Measurements from ENCODE around the gene MLXIP.

Gene MLXIP

GRCh38 chr12:122127839-122128238 is 49.3 kb downstream of the MLXIP start:
- Histone ChIP-seq H4K20me1 (ENCODE audit: low read depth, low read length) (no peaks in the 10 kb centered on the region), H3K4me2 (ENCODE audit: low read depth, low read length, poor library complexity, severe bottlenecking) (no peak overlapping the region), H3K4me3 (ENCODE audit: insufficient read depth, low read length, poor library complexity, severe bottlenecking) (no peak overlapping the region), H3F3A (ENCODE audit: insufficient read depth) (no peaks in the 10 kb centered on the region), H3K9me3 (ENCODE audit: insufficient read depth, low read length) (no peaks in the 10 kb centered on the region), H3K9me2 (replicated peaks; ENCODE audit: insufficient read depth, low read length) (no peaks in the 10 kb centered on the region), H3K79me2 (ENCODE audit: insufficient read depth, low read length) (peaks cover 29% of the 10 kb centered on the region; the same call in 1 of the 2 replicates), H3K27ac (ENCODE audit: low read depth, low read length) (no peak overlapping the region), H3K27me3 (ENCODE audit: low read length) (no peaks in the 10 kb centered on the region), H3K36me3 (ENCODE audit: low read length) (no peaks in the 10 kb centered on the region), H2AFZ (ENCODE audit: low read depth, low read length, severe bottlenecking) (no peak overlapping the region), H3K9ac (ENCODE audit: low read length) (no peak overlapping the region)
- TF ChIP-seq CTCF (IDR thresholded peaks at IDR 0.05; ENCODE audit: insufficient read depth, low read length, poor library complexity, severe bottlenecking), result no peak
- TF ChIP-seq EZH2phosphoT487 (conservative IDR thresholded peaks at IDR 0.05; ENCODE audit: low read length), result no peak

GRCh38 chr12:122128481-122128880 is 49.9 kb downstream of the MLXIP start:
- H3K9me2 ChIP-seq (replicated peaks; ENCODE audit: insufficient read depth, low read length), result no peaks in the 10 kb centered on the region
- TF ChIP-seq CTCF (IDR thresholded peaks at IDR 0.05; ENCODE audit: insufficient read depth, low read length, poor library complexity, severe bottlenecking), result no peak
- TF ChIP-seq EZH2phosphoT487 (conservative IDR thresholded peaks at IDR 0.05; ENCODE audit: low read length), result no peak
- H3K79me2 ChIP-seq (ENCODE audit: insufficient read depth, low read length), result peaks cover 24% of the 10 kb centered on the region; the same call in 1 of the 2 replicates
- H3K4me2 ChIP-seq (ENCODE audit: low read depth, low read length, poor library complexity, severe bottlenecking), result no peak overlapping the region
- H3K4me3 ChIP-seq (ENCODE audit: insufficient read depth, low read length, poor library complexity, severe bottlenecking), result no peak overlapping the region
- no peaks in the 10 kb centered on the region for H3K9me3 ChIP-seq (ENCODE audit: insufficient read depth, low read length)
- no peaks in the 10 kb centered on the region for H3K27me3 ChIP-seq (ENCODE audit: low read length)
- no peak overlapping the region for H2AFZ ChIP-seq (ENCODE audit: low read depth, low read length, severe bottlenecking)
- no peaks in the 10 kb centered on the region for H4K20me1 ChIP-seq (ENCODE audit: low read depth, low read length)
- H3F3A ChIP-seq (ENCODE audit: insufficient read depth), result no peaks in the 10 kb centered on the region
- no peaks in the 10 kb centered on the region for H3K36me3 ChIP-seq (ENCODE audit: low read length)
- H3K27ac ChIP-seq (ENCODE audit: low read depth, low read length), result no peak overlapping the region
- H3K9ac ChIP-seq (ENCODE audit: low read length), result no peak overlapping the region

GRCh38 chr12:122129131-122129530 is 50.6 kb downstream of the MLXIP start:
- Histone ChIP-seq H3K9me2 (replicated peaks; ENCODE audit: insufficient read depth, low read length) (no peaks in the 10 kb centered on the region), H3K27me3 (ENCODE audit: low read length) (no peaks in the 10 kb centered on the region)

More at GRCh38 chr12:122129131-122129530, 50.6 kb downstream of the MLXIP start:
- Histone ChIP-seq H3K9me3 (ENCODE audit: insufficient read depth, low read length) (no peaks in the 10 kb centered on the region), H3K9ac (ENCODE audit: low read length) (no peak overlapping the region), H3K4me3 (ENCODE audit: insufficient read depth, low read length, poor library complexity, severe bottlenecking) (no peak overlapping the region), H3K27ac (ENCODE audit: low read depth, low read length) (no peak overlapping the region), H4K20me1 (ENCODE audit: low read depth, low read length) (no peaks in the 10 kb centered on the region), H3F3A (ENCODE audit: insufficient read depth) (no peaks in the 10 kb centered on the region), H2AFZ (ENCODE audit: low read depth, low read length, severe bottlenecking) (no peak overlapping the region), H3K36me3 (ENCODE audit: low read length) (no peaks in the 10 kb centered on the region), H3K4me2 (ENCODE audit: low read depth, low read length, poor library complexity, severe bottlenecking) (no peak overlapping the region), H3K79me2 (ENCODE audit: insufficient read depth, low read length) (peaks cover 21% of the 10 kb centered on the region; the same call in 1 of the 2 replicates)
- TF ChIP-seq CTCF (IDR thresholded peaks at IDR 0.05; ENCODE audit: insufficient read depth, low read length, poor library complexity, severe bottlenecking), result no peak
- no peak for TF ChIP-seq EZH2phosphoT487 (conservative IDR thresholded peaks at IDR 0.05; ENCODE audit: low read length)
